22Rv1 (cell line): ENCODE results near the gene CCDC24.

Experiments used
- ZFX ChIP-seq: fragments of 450-650 bp; IDR thresholded peaks from 2 replicates; pipeline ENCODE4 v1.6.1; 2017; ENCODE audit warnings: antibody characterized with exemption, borderline replicate concordance
- TF ChIP-seq, protein P1 (sequence below): fragments of 450-650 bp; IDR thresholded peaks from 2 replicates; pipeline ENCODE4 v1.5.1; 2017; ENCODE audit warnings: mild to moderate bottlenecking

DNA sequence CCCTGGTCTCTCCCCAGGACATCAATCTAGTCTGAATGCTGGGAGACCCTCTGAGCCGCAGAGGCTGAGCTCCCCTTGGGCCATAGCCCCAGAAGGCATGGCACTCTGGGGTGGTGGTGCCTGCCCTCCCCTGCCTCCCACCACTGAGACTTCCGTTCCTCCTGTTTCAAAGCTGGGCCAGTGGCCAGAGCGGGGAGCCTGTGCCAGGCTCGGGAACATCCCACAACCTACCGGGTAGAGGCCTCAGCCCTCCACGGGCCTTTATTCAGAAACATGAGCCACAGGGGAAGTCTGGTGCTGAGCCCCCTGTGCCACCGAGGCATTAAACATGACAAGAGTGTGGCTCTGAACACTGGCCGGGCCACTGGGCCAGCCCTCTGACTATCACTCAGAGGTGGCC lies 8.1 kb downstream of the CCDC24 start:
- TF ChIP-seq, protein P1, sequence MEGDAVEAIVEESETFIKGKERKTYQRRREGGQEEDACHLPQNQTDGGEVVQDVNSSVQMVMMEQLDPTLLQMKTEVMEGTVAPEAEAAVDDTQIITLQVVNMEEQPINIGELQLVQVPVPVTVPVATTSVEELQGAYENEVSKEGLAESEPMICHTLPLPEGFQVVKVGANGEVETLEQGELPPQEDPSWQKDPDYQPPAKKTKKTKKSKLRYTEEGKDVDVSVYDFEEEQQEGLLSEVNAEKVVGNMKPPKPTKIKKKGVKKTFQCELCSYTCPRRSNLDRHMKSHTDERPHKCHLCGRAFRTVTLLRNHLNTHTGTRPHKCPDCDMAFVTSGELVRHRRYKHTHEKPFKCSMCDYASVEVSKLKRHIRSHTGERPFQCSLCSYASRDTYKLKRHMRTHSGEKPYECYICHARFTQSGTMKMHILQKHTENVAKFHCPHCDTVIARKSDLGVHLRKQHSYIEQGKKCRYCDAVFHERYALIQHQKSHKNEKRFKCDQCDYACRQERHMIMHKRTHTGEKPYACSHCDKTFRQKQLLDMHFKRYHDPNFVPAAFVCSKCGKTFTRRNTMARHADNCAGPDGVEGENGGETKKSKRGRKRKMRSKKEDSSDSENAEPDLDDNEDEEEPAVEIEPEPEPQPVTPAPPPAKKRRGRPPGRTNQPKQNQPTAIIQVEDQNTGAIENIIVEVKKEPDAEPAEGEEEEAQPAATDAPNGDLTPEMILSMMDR: no peak
- no peak for TF ChIP-seq ZFX
